Measurements from ENCODE around the gene ITPR1. TPM values are rescaled to one million over a fixed set of nuclear protein-coding genes. Genes with fewer than 3 reads are reported as not detected.

Gene ITPR1
- total and polyA plus RNA-seq, 10 of the 15 experiments (the other 5 are each of a cell fraction or from before 2014, with no cell fraction given): 12.2 to 239 (median 28.4) TPM

DNA sequence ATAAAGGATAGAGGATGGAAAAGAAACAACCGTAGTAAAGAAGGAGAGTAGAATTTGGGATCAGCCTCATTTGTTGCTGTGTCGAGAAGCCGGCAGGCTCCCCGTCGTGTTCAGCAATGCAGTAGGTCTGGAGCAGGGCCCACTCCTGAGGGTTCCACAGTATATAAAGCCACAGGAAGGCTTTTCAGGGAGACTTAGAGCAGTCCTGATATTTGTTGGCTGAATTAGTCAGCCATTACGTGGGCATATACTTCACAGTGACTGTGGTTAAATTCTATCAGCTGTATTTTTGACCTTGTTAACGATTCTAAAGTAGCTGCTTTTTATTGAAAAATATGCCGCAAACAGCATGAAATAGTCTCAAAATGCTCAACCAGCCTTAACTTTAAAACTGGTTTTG lies 149.5 kb downstream of the ITPR1 start:
- CTCF ChIA-PET: interaction anchor here (0.7 to 2.3 kb wide), 4 partner anchors 9 to 292 kb away, joined by 3 to 12 read pairs (median 3); no protein-coding TSS in a partner anchor
- no peak for ATAC-seq
- peaks cover 18 to 25% of the 10 kb centered on the region in 2 experiments; a peak in 3 of 4 replicates for H3K36me3 ChIP-seq (ENCODE audit: control insufficient read depth in 2 of 2, insufficient read depth in 2 of 2, low read length in 1 of 2)
- RAD21 ChIA-PET (ENCODE audit: unreplicated experiment): interaction anchor here (0.7 to 1.9 kb wide), 2 partner anchors 10 to 292 kb away, joined by 3 to 6 read pairs; no protein-coding TSS in a partner anchor
- DNase-seq (ENCODE audit: low read depth, low spot score): no peak
- intact Hi-C loops (cut with micrococcal nuclease; ENCODE audit: unreplicated experiment): no loop called here
- no peaks in the 10 kb centered on the region for H3K27me3 ChIP-seq (replicated peaks in 1 of 2; ENCODE audit: control insufficient read depth in 2 of 2, insufficient read depth in 2 of 2, low read length in 1 of 2)
- FAIRE-seq: no peak
- no peak overlapping the region for H3K4me3 ChIP-seq
- no peak overlapping the region for H2AFZ ChIP-seq (ENCODE audit: control insufficient read depth, low read depth, low read length)
- no peaks in the 10 kb centered on the region for H3K79me2 ChIP-seq (ENCODE audit: control insufficient read depth, insufficient read depth, low read length)
- no peaks in the 10 kb centered on the region for H3K9me3 ChIP-seq (replicated peaks; ENCODE audit: control insufficient read depth, insufficient read depth, low read length)
- in situ Hi-C loops (cut with MboI): no loop called here
- POLR2A ChIA-PET: no interaction called here
- BruUV-seq (replicated peaks): no TSS peak
- H3K27ac ChIP-seq (ENCODE audit: control insufficient read depth, insufficient read depth): no peak overlapping the region
- H4K20me1 ChIP-seq (ENCODE audit: control insufficient read depth, insufficient read depth): no peaks in the 10 kb centered on the region
- SMC1A ChIA-PET (ENCODE audit: uncharacterized antibody, unreplicated experiment): interaction anchor here (0.9 to 1.1 kb wide), 3 partner anchors 9 to 292 kb away, joined by 3 to 5 read pairs (median 4); no protein-coding TSS in a partner anchor
- no peak overlapping the region for H3K4me2 ChIP-seq (ENCODE audit: control insufficient read depth, insufficient read depth)
- no peak for TF ChIP-seq NR2C2 (IDR thresholded peaks at IDR 0.05; ENCODE audit: borderline replicate concordance, control insufficient read depth, insufficient read length, low read depth)
- TF ChIP-seq POLR2A (IDR thresholded peaks at IDR 0.05; ENCODE audit: low read depth, low read length): no peak
- no peak for TF ChIP-seq CBX3 (IDR thresholded peaks at IDR 0.05; ENCODE audit: borderline replicate concordance, low read depth)
- TF ChIP-seq PAX8 (IDR thresholded peaks at IDR 0.05): no peak
- no peak for TF ChIP-seq ESRRA (IDR thresholded peaks at IDR 0.05; ENCODE audit: low read length)
- TF ChIP-seq SMARCA5 (IDR thresholded peaks at IDR 0.05): no peak
- TF ChIP-seq SIN3A (IDR thresholded peaks at IDR 0.05; ENCODE audit: low read depth, low read length): no peak
- TF ChIP-seq STAT3 (IDR thresholded peaks at IDR 0.05; ENCODE audit: low read depth, low read length): no peak
- TF ChIP-seq ZNF384 (IDR thresholded peaks at IDR 0.05; ENCODE audit: borderline replicate concordance, low read depth, low read length): no peak
- TF ChIP-seq, protein P1, sequence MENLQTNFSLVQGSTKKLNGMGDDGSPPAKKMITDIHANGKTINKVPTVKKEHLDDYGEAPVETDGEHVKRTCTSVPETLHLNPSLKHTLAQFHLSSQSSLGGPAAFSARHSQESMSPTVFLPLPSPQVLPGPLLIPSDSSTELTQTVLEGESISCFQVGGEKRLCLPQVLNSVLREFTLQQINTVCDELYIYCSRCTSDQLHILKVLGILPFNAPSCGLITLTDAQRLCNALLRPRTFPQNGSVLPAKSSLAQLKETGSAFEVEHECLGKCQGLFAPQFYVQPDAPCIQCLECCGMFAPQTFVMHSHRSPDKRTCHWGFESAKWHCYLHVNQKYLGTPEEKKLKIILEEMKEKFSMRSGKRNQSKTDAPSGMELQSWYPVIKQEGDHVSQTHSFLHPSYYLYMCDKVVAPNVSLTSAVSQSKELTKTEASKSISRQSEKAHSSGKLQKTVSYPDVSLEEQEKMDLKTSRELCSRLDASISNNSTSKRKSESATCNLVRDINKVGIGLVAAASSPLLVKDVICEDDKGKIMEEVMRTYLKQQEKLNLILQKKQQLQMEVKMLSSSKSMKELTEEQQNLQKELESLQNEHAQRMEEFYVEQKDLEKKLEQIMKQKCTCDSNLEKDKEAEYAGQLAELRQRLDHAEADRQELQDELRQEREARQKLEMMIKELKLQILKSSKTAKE (IDR thresholded peaks at IDR 0.05; ENCODE audit: low read depth, poor library complexity, severe bottlenecking): no peak
- TF ChIP-seq MEF2B (IDR thresholded peaks at IDR 0.05; ENCODE audit: partially characterized antibody, poor library complexity, severe bottlenecking): no peak
- TF ChIP-seq E2F8 (IDR thresholded peaks at IDR 0.05; ENCODE audit: low read depth, partially characterized antibody): no peak
- TF ChIP-seq, protein P2, sequence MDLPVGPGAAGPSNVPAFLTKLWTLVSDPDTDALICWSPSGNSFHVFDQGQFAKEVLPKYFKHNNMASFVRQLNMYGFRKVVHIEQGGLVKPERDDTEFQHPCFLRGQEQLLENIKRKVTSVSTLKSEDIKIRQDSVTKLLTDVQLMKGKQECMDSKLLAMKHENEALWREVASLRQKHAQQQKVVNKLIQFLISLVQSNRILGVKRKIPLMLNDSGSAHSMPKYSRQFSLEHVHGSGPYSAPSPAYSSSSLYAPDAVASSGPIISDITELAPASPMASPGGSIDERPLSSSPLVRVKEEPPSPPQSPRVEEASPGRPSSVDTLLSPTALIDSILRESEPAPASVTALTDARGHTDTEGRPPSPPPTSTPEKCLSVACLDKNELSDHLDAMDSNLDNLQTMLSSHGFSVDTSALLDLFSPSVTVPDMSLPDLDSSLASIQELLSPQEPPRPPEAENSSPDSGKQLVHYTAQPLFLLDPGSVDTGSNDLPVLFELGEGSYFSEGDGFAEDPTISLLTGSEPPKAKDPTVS (IDR thresholded peaks at IDR 0.05; ENCODE audit: low read depth, low read length): no peak
- TF ChIP-seq SP1 (IDR thresholded peaks at IDR 0.05; ENCODE audit: low read depth, low read length): no peak
- no peak for TF ChIP-seq RAD21 (IDR thresholded peaks at IDR 0.05; ENCODE audit: insufficient read depth, low read depth, low read length)
- no peak for TF ChIP-seq MTA2 (IDR thresholded peaks at IDR 0.05; ENCODE audit: low read depth)
- TF ChIP-seq CHD1 (IDR thresholded peaks at IDR 0.05; ENCODE audit: low read depth, low read length): no peak
- H3K4me1 ChIP-seq (ENCODE audit: control insufficient read depth, insufficient read depth, low read length): no peaks in the 10 kb centered on the region
- 90% methylated on average over 8 of the region's 8 CpGs for WGBS (ENCODE audit: insufficient coverage, insufficient replicate concordance, low lambda C conversion rate, missing lambda C conversion rate)
- no peak overlapping the region for H3K9ac ChIP-seq (ENCODE audit: control insufficient read depth, insufficient read depth, low read length)

Measured in GM12878 (cell line).